ENCODE measurements around the gene KCTD12. TPM values are rescaled to one million over a fixed set of nuclear protein-coding genes. Genes with fewer than 3 reads are reported as not detected.

KCTD12 gene
- total RNA-seq, 3 donors from 2014 or later, result 59.7 to 117 (median 65.9) TPM

- intact Hi-C loops (cut with DNase I; ENCODE audit: low total_unique reads), result loop anchor here (1.0 kb wide), 1 partner anchor 16 kb away; no protein-coding TSS in a partner anchor
Measured at GRCh38 chr13:76887076-76887563, 915 bp upstream of the KCTD12 start.

GRCh38 chr13:76886005-76886291, 257 bp downstream of the KCTD12 start:
- intact Hi-C loops (cut with DNase I; ENCODE audit: low total_unique reads), result no loop called here
- H3K36me3 ChIP-seq, result no peaks in the 10 kb centered on the region
- TF ChIP-seq POLR2A (IDR thresholded peaks at IDR 0.05) (no peak), POLR2AphosphoS5 (IDR thresholded peaks at IDR 0.05) (no peak), CTCF (IDR thresholded peaks at IDR 0.05) (no peak)
- H3K4me3 ChIP-seq, result peak overlapping the region; percentile 58 to 88 (median 87)
- no peak for DNase-seq (ENCODE audit: low spot score in 2 of 2)
- H3K27me3 ChIP-seq, result no peaks in the 10 kb centered on the region
- peak overlapping the region; percentile 77 to 95 for H3K27ac ChIP-seq
- peaks cover 0 to 3% of the 10 kb centered on the region in 2 donors for H3K4me1 ChIP-seq
- no peaks in the 10 kb centered on the region for H3K9me3 ChIP-seq

More at GRCh38 chr13:76887076-76887563, 915 bp upstream of the KCTD12 start:
- Histone ChIP-seq H3K9me3 (no peaks in the 10 kb centered on the region), H3K27me3 (no peaks in the 10 kb centered on the region), H3K4me1 (peaks cover 0 to 3% of the 10 kb centered on the region in 2 donors), H3K4me3 (peak overlapping the region; percentile 58 to 88 (median 87)), H3K36me3 (no peaks in the 10 kb centered on the region), H3K27ac (peak overlapping the region; percentile 77 to 95)
- no peak for DNase-seq (ENCODE audit: low spot score in 2 of 2)
- TF ChIP-seq POLR2AphosphoS5 (IDR thresholded peaks at IDR 0.05) (no peak), POLR2A (IDR thresholded peaks at IDR 0.05) (no peak), CTCF (IDR thresholded peaks at IDR 0.05) (no peak)

DNA sequence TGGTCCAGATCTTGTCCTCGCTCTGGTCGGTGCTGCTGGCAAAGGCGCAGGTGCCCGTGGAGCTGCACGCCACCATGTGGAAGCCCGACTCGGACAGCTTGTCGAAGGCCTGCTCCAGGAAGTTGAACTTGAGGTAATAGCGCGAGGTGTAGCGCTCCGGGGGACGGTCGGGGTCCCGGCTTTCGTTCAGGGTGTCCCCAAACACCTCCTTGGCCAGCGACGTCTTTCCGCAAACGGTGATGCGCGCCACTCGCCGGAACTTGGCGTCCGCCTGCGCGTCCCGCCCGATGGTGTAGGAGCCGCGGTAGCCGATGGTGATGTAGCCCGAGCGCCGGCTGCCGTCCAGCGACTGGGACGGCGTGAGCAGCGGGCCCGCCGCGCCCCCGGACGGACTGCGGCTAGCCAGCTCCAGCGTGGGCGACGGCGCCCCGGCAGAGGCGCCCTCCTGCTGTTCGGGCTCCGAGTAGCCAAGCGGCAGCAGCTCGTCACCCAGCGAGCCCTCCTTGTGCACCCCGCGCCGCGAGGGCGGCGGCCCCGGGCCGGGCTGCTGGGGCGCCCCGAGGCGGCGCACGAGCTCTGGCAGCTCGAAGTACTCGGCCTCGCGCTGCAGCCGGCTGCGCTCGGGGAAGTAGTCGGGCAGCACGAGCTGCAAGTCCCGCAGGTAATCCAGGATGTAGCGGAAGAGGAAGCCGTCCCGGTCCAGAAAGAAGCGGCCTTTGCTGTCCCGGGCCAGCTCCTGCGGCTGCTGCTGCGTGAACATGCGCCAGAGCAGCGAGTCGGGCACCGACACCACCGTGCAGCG, 801 bp downstream of the KCTD12 start:
- Histone ChIP-seq H3K9me3 (no peaks in the 10 kb centered on the region), H3K4me3 (peak overlapping the region; percentile 58 to 88 (median 87)), H3K27me3 (no peaks in the 10 kb centered on the region), H3K36me3 (no peaks in the 10 kb centered on the region), H3K27ac (peak overlapping the region; percentile 77 to 95), H3K4me1 (peaks cover 0 to 3% of the 10 kb centered on the region in 2 donors)
- intact Hi-C loops (cut with DNase I; ENCODE audit: low total_unique reads), result no loop called here
- peak in 2 of 3 donors; percentile 36 to 43 for TF ChIP-seq POLR2AphosphoS5 (IDR thresholded peaks at IDR 0.05)
- TF ChIP-seq CTCF (IDR thresholded peaks at IDR 0.05), result no peak
- no peak for TF ChIP-seq POLR2A (IDR thresholded peaks at IDR 0.05)
- DNase-seq (ENCODE audit: low spot score in 2 of 2), result peak; percentile 63 to 68

- H3K4me1 ChIP-seq, result peaks cover 0 to 3% of the 10 kb centered on the region in 2 donors
- DNase-seq (ENCODE audit: low spot score in 2 of 2), result no peak
- H3K36me3 ChIP-seq, result no peaks in the 10 kb centered on the region
- TF ChIP-seq CTCF (IDR thresholded peaks at IDR 0.05), result no peak
- no peak for TF ChIP-seq POLR2AphosphoS5 (IDR thresholded peaks at IDR 0.05)
- TF ChIP-seq POLR2A (IDR thresholded peaks at IDR 0.05), result no peak
- H3K4me3 ChIP-seq, result peak overlapping the region; percentile 58 to 88 (median 87)
- H3K9me3 ChIP-seq, result no peaks in the 10 kb centered on the region
- no peaks in the 10 kb centered on the region for H3K27me3 ChIP-seq
- H3K27ac ChIP-seq, result peak overlapping the region; percentile 77 to 95
- intact Hi-C loops (cut with DNase I; ENCODE audit: low total_unique reads), result no loop called here
Measured at GRCh38 chr13:76884907-76885202, 1.4 kb downstream of the KCTD12 start.

GRCh38 chr13:76884186-76884906, 1.9 kb downstream of the KCTD12 start:
- TF ChIP-seq POLR2AphosphoS5 (IDR thresholded peaks at IDR 0.05) (no peak), POLR2A (IDR thresholded peaks at IDR 0.05) (no peak), CTCF (IDR thresholded peaks at IDR 0.05) (no peak)
- intact Hi-C loops (cut with DNase I; ENCODE audit: low total_unique reads), result no loop called here
- Histone ChIP-seq H3K4me1 (peaks cover 0 to 3% of the 10 kb centered on the region in 2 donors), H3K27me3 (no peaks in the 10 kb centered on the region), H3K4me3 (peak overlapping the region; percentile 58 to 88 (median 87)), H3K9me3 (no peaks in the 10 kb centered on the region), H3K36me3 (no peaks in the 10 kb centered on the region), H3K27ac (peak overlapping the region; percentile 77 to 95)
- peak in 1 of 2 donors; percentile 29 for DNase-seq (ENCODE audit: low spot score in 2 of 2)

All from breast epithelium (tissue), 4 donors.